ENCODE results near the gene FAM204A. TPM values are rescaled to one million over a fixed set of nuclear protein-coding genes. Genes with fewer than 3 reads are reported as not detected.

FAM204A gene
- total RNA-seq, 4 donors from 2014 or later = 58.6 to 78.7 (median 69.3) TPM

DNA sequence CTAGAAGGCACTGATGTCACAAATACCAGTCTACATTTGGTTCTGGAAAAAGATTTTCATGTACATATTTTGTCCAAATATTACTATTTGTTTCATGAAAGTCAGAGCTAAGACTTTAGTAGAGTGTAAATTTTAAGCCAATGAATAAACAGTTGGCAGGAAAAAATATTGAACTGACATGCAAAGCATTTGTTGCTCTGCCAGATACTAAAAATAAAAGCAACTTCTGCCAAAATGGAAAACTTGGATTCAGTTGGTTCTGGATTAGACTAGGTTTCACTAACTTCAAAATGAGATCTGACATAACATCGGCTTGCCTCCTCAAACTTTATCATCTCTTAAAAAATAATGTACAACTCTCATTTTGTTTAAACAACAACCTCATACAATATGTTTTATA lies 34.9 kb downstream of the FAM204A start:
- TF ChIP-seq POLR2AphosphoS5 (IDR thresholded peaks at IDR 0.05) (no peak), EP300 (IDR thresholded peaks at IDR 0.05) (no peak)
- TF ChIP-seq, protein P1, sequence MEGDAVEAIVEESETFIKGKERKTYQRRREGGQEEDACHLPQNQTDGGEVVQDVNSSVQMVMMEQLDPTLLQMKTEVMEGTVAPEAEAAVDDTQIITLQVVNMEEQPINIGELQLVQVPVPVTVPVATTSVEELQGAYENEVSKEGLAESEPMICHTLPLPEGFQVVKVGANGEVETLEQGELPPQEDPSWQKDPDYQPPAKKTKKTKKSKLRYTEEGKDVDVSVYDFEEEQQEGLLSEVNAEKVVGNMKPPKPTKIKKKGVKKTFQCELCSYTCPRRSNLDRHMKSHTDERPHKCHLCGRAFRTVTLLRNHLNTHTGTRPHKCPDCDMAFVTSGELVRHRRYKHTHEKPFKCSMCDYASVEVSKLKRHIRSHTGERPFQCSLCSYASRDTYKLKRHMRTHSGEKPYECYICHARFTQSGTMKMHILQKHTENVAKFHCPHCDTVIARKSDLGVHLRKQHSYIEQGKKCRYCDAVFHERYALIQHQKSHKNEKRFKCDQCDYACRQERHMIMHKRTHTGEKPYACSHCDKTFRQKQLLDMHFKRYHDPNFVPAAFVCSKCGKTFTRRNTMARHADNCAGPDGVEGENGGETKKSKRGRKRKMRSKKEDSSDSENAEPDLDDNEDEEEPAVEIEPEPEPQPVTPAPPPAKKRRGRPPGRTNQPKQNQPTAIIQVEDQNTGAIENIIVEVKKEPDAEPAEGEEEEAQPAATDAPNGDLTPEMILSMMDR (IDR thresholded peaks at IDR 0.05) = no peak
- Histone ChIP-seq H3K27ac (replicated peaks in 1 of 4) (no peak overlapping the region), H3K4me1 (peaks cover 0 to 35% (median 33%) of the 10 kb centered on the region in 4 donors), H3K27me3 (no peaks in the 10 kb centered on the region), H3K9me3 (no peaks in the 10 kb centered on the region), H3K4me3 (no peak overlapping the region), H3K36me3 (peaks cover 0 to 63% (median 33%) of the 10 kb centered on the region in 4 donors)
- 22% methylated on average over 1 of the region's 1 CpG for WGBS
- intact Hi-C loops (cut with DNase I) = no loop called here
- DNase-seq (ENCODE audit: extremely low spot score) = no peak

DNA sequence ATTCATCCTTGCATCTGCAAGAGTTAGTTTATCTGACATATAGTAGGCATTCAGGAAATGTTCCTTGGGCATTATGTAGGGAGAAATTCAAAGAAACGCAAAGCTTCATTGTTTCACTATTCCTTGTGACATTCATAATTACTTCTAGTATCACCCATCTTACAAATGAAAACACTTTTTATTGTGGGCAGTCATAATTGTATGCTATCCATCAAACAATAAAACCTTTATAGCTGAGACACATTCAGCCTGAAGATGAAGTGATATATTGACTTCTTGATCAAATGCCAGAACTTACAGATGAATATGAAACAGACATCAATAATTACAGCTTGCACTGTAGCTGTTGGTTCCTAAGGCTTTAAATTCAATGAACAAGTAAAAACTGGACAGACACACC lies 36.4 kb downstream of the FAM204A start:
- intact Hi-C loops (cut with DNase I) = no loop called here
- no peak overlapping the region for H3K4me3 ChIP-seq
- peaks cover 0 to 39% (median 37%) of the 10 kb centered on the region in 4 donors for H3K4me1 ChIP-seq
- no peaks in the 10 kb centered on the region for H3K9me3 ChIP-seq
- 100% methylated on average over 1 of the region's 1 CpG for WGBS
- H3K36me3 ChIP-seq = peaks cover 0 to 48% (median 25%) of the 10 kb centered on the region in 4 donors
- no peaks in the 10 kb centered on the region for H3K27me3 ChIP-seq
- DNase-seq (ENCODE audit: extremely low spot score) = no peak
- no peak for TF ChIP-seq EP300 (IDR thresholded peaks at IDR 0.05)
- TF ChIP-seq POLR2A (IDR thresholded peaks at IDR 0.05; ENCODE audit: low read depth) = no peak
- TF ChIP-seq POLR2AphosphoS5 (IDR thresholded peaks at IDR 0.05) = no peak
- TF ChIP-seq, protein P1 (IDR thresholded peaks at IDR 0.05) = no peak
- H3K27ac ChIP-seq (replicated peaks in 1 of 4) = no peak overlapping the region

DNA sequence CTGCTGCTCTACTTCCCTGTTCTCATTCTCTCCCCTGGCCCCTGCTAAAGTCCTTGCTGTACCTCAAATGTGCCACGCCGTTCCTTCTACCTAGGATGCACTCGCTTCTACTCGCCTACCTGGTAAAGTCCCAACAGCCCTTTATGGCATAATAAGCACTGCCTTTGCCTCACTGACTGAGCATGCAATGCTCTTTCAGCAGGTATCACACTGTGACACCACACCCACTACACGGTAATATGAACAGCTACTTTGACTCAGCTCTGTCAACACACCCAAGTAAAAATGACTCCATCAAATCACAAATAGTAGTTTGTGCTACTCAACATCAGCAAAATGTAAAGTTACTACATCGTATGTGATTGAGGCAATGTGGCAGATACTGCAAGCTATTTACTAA lies 37.6 kb downstream of the FAM204A start:
- Histone ChIP-seq H3K36me3 (peaks cover 0 to 37% (median 19%) of the 10 kb centered on the region in 4 donors), H3K4me3 (no peak overlapping the region), H3K27me3 (no peaks in the 10 kb centered on the region), H3K4me1 (peaks cover 0 to 35% (median 32%) of the 10 kb centered on the region in 4 donors), H3K9me3 (no peaks in the 10 kb centered on the region), H3K27ac (replicated peaks in 1 of 4) (no peak overlapping the region)
- 94% methylated on average over 6 of the region's 6 CpGs for WGBS
- TF ChIP-seq POLR2AphosphoS5 (IDR thresholded peaks at IDR 0.05) = no peak
- no peak for TF ChIP-seq POLR2A (IDR thresholded peaks at IDR 0.05; ENCODE audit: low read depth)
- TF ChIP-seq, protein P1 (IDR thresholded peaks at IDR 0.05) = no peak
- intact Hi-C loops (cut with DNase I) = no loop called here
- DNase-seq (ENCODE audit: extremely low spot score) = no peak

- intact Hi-C loops (cut with DNase I) = no loop called here
- 81% methylated on average over 2 of the region's 2 CpGs for WGBS
- Histone ChIP-seq H3K4me3 (no peak overlapping the region), H3K4me1 (peaks cover 0 to 14% (median 12%) of the 10 kb centered on the region in 4 donors), H3K27me3 (no peaks in the 10 kb centered on the region), H3K36me3 (peaks cover 0 to 19% (median 9%) of the 10 kb centered on the region in 4 donors), H3K27ac (replicated peaks in 1 of 4) (no peak overlapping the region), H3K9me3 (no peaks in the 10 kb centered on the region)
- TF ChIP-seq, protein P1 (IDR thresholded peaks at IDR 0.05) = no peak
- TF ChIP-seq POLR2AphosphoS5 (IDR thresholded peaks at IDR 0.05) = no peak
- TF ChIP-seq POLR2A (IDR thresholded peaks at IDR 0.05; ENCODE audit: low read depth) = no peak
- TF ChIP-seq EP300 (IDR thresholded peaks at IDR 0.05) = no peak
- no peak for DNase-seq (ENCODE audit: extremely low spot score)
These were observed 40.9 kb downstream of the FAM204A start for GRCh38 chr10:118301211-118301610.

- peaks cover 0 to 14% (median 12%) of the 10 kb centered on the region in 4 donors for H3K4me1 ChIP-seq
- intact Hi-C loops (cut with DNase I) = no loop called here
- no peak for DNase-seq (ENCODE audit: extremely low spot score)
- TF ChIP-seq POLR2A (IDR thresholded peaks at IDR 0.05; ENCODE audit: low read depth) (no peak), EP300 (IDR thresholded peaks at IDR 0.05) (no peak), POLR2AphosphoS5 (IDR thresholded peaks at IDR 0.05) (no peak)
- TF ChIP-seq, protein P1 (IDR thresholded peaks at IDR 0.05) = no peak
- H3K9me3 ChIP-seq = no peaks in the 10 kb centered on the region
- peaks cover 0 to 10% (median 3%) of the 10 kb centered on the region in 4 donors for H3K36me3 ChIP-seq
- H3K4me3 ChIP-seq = no peak overlapping the region
- 100% methylated on average over 1 of the region's 1 CpG for WGBS
- H3K27me3 ChIP-seq = no peaks in the 10 kb centered on the region
- no peak overlapping the region for H3K27ac ChIP-seq (replicated peaks in 1 of 4)
These were observed 41.8 kb downstream of the FAM204A start for GRCh38 chr10:118300320-118300719.
